Colon (tissue), 2 donors: ENCODE data around the gene BCDIN3D.
"Not testable (repeated sequence)": the region's sequence is repeated elsewhere in the genome, so short reads cannot be mapped to it uniquely, and the experiment has no call there.

Experiments
- FAIRE-seq: peaks from 2 replicates; lab custom pipeline; 2012; peaks lifted over from hg19 to GRCh38; lab: Jason Lieb, UNC
- donor health status: control.
- donor health status: control.

BCDIN3D gene

GRCh38 chr12:49876070-49876469 is 33.2 kb upstream of the BCDIN3D start:
- FAIRE-seq, result no peak

GRCh38 chr12:49875115-49875720 is 32.3 kb upstream of the BCDIN3D start:
- no peak for FAIRE-seq

- no peak for FAIRE-seq
Measured at GRCh38 chr12:49874142-49874897, 31.4 kb upstream of the BCDIN3D start.

GRCh38 chr12:49873361-49873934 is 30.5 kb upstream of the BCDIN3D start:
- no peak for FAIRE-seq

GRCh38 chr12:49872781-49873181 is 29.9 kb upstream of the BCDIN3D start:
- no peak for FAIRE-seq

GRCh38 chr12:49872381-49872780 is 29.5 kb upstream of the BCDIN3D start:
- FAIRE-seq, result no peak

- FAIRE-seq, result not testable (repeated sequence)
Measured at GRCh38 chr12:49871811-49872251, 28.9 kb upstream of the BCDIN3D start.

GRCh38 chr12:49871263-49871561 is 28.3 kb upstream of the BCDIN3D start:
- no peak for FAIRE-seq

GRCh38 chr12:49870501-49871262 is 27.8 kb upstream of the BCDIN3D start:
- no peak for FAIRE-seq

GRCh38 chr12:49869816-49870500 is 27.1 kb upstream of the BCDIN3D start:
- FAIRE-seq, result no peak

GRCh38 chr12:49868952-49869815 is 26.3 kb upstream of the BCDIN3D start:
- FAIRE-seq, result no peak

- FAIRE-seq, result no peak
Measured at GRCh38 chr12:49868449-49868848, 25.5 kb upstream of the BCDIN3D start.

- FAIRE-seq, result no peak
Measured at GRCh38 chr12:49867570-49868341, 24.9 kb upstream of the BCDIN3D start.

GRCh38 chr12:49866859-49867569 is 24.1 kb upstream of the BCDIN3D start:
- no peak for FAIRE-seq

GRCh38 chr12:49865782-49866135 is 22.9 kb upstream of the BCDIN3D start:
- no peak for FAIRE-seq

GRCh38 chr12:49865109-49865781 is 22.3 kb upstream of the BCDIN3D start:
- FAIRE-seq, result no peak

- no peak for FAIRE-seq
Measured at GRCh38 chr12:49864798-49865090, 21.8 kb upstream of the BCDIN3D start.

GRCh38 chr12:49863946-49864797 is 21.3 kb upstream of the BCDIN3D start:
- FAIRE-seq, result no peak

GRCh38 chr12:49860921-49861320 is 18.0 kb upstream of the BCDIN3D start:
- not testable (repeated sequence) for FAIRE-seq
